GM21447 (cell line): Measurements from ENCODE around the gene SIRT7.

Experiments
- ATAC-seq: cut with Tn5 transposase; IDR thresholded peaks from one replicate; pipeline ENCODE4 v1.9.1; 2021; ENCODE audit not compliant: unreplicated experiment

The SIRT7 gene

DNA sequence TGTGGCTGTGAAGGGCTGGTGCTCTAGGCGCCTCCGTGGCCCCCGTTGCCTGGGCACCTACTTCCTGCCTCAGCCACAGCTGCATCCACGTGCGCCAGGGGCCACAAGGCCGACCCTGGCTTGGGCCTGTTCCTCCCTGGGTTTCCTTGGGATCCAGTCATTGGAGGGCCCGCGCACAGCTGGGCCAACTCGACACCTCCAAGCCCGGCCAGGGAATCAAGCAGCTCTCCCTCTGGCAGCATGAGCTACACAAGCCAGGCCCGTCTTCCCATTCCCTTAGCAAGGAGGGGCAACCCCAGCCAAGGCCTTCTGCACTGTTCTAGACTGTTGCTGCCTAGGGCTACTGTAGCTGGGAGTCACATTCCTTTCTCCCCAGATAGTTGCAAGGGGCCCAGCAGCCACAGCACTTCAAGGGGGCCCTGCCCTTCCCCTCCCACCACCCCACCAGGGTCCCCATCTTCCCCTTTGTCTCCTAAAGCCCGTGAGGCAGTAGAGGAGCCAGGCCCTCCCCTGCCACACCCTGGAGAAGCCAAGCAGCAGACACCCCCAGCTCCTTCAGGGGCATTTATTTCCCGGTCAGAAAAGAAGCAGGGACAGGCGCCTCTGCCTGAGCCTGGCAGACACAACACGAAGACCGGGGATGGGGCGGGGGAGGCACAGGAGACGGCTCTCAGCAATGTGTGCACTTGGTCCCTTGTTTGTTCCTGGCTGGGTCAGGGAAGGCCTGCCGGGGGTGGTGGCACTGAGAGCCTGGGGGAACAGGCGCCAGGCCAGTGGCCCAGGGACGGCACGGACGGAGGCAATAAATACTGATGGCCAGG is 50.6 kb downstream of the SIRT7 start:
- ATAC-seq = no peak

DNA sequence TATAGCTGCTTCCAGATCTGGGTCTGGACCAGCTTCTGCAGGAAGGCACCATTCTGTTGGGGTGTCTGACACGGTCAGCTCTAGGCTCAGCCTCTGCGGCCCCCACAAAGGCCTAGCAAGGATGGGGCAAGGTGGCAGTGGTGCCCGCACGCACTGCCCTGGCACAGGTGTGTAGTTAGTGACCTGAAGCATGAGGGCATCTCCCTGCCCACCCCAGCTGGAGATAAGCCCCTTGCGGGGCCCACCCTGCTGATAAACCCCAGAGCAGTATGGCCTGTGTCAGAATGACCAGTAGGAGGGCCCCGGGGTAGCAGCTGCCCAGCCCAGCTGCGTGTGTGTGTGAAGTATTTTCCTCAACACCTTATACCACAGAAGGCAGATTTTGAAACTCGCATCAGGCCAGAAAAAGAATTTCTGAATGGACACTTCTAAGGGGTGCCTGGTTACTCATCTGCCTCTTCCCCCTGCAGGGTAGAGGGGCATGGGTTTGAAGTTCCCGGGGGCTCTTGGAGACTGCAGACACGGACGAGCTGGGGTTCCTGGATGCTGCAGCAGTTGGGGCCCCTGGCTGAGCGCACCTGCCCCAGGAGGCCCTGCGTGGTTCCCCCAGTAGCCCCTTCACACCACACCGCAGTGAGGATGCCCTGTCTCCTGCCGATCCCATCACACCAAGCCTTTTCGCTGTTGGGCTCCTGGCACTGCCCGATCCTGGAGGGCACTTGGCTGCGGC is 51.4 kb downstream of the SIRT7 start:
- no peak for ATAC-seq

DNA sequence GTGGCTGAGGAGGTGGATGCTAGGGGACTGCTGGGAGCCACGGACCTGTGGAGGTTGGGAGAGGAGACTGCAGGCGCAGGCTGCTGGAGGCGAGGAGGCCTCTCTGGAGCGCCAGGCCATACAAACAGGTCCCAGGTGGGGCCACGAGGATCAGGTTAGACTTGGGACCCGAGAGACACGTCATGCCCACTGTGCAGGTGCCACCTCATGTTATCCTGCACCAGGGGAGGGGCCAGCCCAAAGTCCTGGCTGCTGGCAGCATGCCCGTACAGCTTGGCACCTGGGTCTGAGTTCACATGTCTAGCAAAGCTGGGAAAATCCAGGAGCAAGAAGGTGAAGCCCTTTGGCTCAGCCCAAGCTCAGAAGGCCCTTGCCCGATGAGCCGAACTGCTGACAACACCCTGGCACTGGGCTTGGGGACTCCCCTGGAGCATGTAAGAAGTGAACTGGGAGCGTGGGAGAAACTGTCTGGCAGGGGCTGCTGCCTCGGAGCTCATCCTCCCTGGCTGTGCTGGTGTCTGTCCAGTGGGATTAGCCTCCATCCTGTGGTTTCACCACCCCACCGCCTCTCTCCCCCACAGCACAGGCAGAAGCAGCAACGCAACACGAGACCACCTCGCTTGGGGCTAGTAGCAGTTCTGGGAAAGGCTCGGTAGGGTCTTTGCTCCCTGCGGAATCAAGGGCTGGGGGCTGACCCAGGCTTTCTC is 52.1 kb downstream of the SIRT7 start:
- no peak for ATAC-seq

DNA sequence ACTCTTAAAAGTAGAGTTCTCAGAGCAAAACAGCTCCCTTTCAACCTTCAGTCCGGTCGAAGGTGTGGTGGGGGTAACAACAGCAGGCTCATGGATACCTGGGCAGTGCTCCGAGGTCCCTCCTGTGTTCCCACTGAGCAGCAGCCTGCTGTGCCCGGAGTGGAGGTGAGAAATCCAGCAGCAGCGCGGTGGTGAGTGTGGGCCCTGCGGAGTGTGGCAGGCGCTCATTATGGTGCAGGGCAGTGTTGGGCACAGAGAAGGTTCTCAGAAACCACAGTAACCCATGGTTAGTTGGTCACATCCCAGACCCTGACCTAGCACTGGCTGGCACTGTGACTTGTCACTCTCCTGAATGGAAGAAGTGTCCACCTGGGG is 52.6 kb downstream of the SIRT7 start:
- no peak for ATAC-seq

DNA sequence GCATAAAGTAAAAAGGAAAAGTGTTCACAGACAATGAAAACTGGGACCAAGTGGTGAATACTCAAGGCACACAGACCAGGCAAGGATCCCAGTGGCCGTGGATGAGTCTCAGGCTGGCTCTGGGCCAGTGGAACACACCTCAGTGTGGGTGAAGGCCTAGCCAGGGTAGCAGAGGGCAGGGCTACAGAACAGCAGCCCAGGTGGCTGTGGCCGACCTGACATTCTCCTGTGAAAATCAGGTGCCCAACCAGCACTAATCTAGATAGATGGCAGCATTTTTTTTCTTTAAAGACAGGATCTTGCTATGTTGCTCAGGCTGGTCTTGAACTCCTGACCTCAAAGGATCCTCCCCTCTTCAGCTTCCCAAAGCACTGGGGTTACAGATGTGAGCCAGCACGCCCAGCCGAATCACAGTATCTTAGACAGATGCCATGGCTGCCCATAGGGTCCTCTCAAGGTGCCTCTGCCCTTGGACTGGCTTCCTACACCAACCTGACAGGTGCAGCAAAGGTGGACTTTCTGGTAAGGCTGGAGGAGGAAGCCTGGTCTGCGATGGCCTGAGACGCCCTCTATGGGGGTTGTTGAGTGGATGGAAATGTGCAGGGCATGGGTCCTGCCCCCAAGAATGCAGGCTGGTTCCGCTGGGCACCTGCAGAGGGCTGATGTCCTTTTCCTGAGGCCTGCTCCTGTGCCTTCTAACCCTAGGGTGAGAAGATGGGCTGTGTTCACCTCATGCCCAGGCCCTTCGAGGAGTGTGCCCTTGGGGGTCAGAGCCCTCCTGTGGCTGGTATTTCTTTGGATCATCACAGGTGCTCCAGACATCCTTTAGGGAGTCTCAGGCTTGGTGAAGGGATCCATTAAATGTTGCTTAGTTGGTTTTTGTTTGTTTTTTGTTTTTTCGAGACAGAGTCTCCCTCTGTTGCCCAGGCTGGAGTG is 53.9 kb downstream of the SIRT7 start:
- ATAC-seq = no peak

DNA sequence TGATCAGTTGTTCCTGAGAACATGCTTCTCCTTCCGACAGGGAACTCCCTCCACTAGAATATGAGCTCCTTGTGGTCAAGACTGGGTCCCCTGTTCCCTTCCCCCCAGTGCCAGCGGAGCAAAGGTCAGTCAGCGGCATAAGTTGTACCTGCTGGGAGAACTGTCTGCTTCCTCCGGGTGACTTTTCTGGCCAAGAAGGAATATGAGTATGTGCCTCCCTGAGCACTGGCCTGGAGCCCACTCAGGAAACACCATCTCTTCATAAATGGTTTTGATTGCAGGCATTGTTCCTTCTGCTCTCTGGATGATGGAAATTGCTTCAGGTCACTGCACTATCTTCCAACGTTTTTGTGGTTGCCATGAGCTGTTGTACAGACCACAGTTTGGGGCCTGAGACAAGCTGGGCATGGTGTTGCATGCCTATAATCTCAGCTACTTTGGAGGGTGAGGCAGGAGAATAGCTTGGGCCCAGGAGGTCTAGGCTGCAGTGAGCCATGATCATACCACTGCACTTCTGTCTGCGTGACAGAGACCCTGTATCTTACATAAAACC is 54.8 kb downstream of the SIRT7 start:
- no peak for ATAC-seq
